ENCODE data around the gene ALKBH5.

DNA sequence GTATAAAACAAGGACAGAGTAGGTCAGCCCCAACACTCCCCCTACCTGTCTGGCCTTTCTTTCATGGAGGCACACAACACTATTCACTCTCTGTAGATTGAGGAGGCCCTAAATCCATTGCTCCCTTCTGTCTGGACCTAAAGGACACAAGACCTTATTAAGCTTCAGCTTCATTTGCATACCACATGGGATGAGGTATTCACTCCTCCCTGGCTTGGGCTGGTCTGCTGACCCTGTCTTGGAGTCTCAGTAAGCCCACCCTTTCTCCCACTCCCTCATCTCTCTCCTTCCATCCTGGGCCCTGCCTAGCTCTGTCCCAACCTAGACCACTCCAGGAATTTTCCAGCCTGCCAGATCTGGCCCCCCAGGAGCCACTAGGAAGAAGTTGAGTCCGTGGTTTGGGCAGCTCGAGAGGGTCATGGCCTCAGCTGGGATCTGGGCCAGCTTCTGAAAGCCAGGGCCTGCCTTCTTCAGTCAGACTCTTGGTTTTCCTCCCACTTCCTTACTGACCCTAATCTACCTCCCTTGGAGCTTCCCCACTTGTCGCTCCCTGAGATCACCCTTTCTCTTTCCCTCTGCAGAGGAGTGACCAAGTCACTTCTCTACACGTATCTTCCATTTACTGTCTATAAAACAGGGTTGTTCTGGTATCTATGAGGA lies 35.3 kb downstream of the ALKBH5 start:
- TF ChIP-seq, protein P1, sequence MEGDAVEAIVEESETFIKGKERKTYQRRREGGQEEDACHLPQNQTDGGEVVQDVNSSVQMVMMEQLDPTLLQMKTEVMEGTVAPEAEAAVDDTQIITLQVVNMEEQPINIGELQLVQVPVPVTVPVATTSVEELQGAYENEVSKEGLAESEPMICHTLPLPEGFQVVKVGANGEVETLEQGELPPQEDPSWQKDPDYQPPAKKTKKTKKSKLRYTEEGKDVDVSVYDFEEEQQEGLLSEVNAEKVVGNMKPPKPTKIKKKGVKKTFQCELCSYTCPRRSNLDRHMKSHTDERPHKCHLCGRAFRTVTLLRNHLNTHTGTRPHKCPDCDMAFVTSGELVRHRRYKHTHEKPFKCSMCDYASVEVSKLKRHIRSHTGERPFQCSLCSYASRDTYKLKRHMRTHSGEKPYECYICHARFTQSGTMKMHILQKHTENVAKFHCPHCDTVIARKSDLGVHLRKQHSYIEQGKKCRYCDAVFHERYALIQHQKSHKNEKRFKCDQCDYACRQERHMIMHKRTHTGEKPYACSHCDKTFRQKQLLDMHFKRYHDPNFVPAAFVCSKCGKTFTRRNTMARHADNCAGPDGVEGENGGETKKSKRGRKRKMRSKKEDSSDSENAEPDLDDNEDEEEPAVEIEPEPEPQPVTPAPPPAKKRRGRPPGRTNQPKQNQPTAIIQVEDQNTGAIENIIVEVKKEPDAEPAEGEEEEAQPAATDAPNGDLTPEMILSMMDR (IDR thresholded peaks at IDR 0.05): no peak
- no peak for TF ChIP-seq POLR2A (IDR thresholded peaks at IDR 0.05)
